Right cardiac atrium (tissue), 5 donors: ENCODE results near the gene FOXL2. TPM values are rescaled to one million over a fixed set of nuclear protein-coding genes. Genes with fewer than 3 reads are reported as not detected.

Source experiments
- ATAC-seq, 2 donors: fragments of 200-7000 bp; cut with Tn5 transposase; one replicate each; pipeline versions ENCODE4 v1.8.0 to v1.9.1; 2020; ENCODE audit warnings: moderate library complexity in 2 of 2, mild to moderate bottlenecking in 1 of 2
- DNase-seq, 3 donors: peaks; one replicate each; pipeline ENCODE4 v3.0.0-alpha.2; 2020
- H3K27ac ChIP-seq: one replicate; pipeline ENCODE4 v1.5.1; 2013; ENCODE audit warnings: mild to moderate bottlenecking, low read length, control low read depth, moderate library complexity
- H3K27me3 ChIP-seq: one replicate; pipeline ENCODE4 v1.6.1; 2013; ENCODE audit not compliant: control insufficient read depth, insufficient read depth
- H3K4me1 ChIP-seq: one replicate; pipeline ENCODE4 v1.6.1; 2013; ENCODE audit warnings: low read length; ENCODE audit not compliant: control insufficient read depth, insufficient read depth
- H3K4me3 ChIP-seq: one replicate; pipeline ENCODE4 v1.5.1; 2013; ENCODE audit warnings: low read length, control low read depth
- H3K9me3 ChIP-seq: one replicate; pipeline ENCODE4 v1.6.1; 2013; ENCODE audit warnings: low read length; ENCODE audit not compliant: control insufficient read depth
- whole genome bisulfite sequencing: extraction: QIAGEN DNeasy Blood & Tissue Kit; methylation state at CpG from one replicate; pipeline ENCODE4 v1.1.7; 2013; 5-methylcytosine and 5-hydroxymethylcytosine counted together
- intact Hi-C, 4 donors: fragments of 100-400 bp; cut with DNase I; formaldehyde crosslinking; loops; one replicate each; pipeline versions ENCODE4 v1.11.0 to v1.14.0; 2022 to 2023
- polyA plus RNA-seq: library from polyadenylated mRNA; stranded (reverse); fragments of 200-250 nt; gene quantifications from one replicate; pipeline ENCODE4 v1.2.3, GENCODE V29; 2013
- total RNA-seq, 4 donors: library from RNA; stranded (reverse); fragmentation: NEBNext Ultra II Directional; extraction: Animal tissue kit (Norgen Biotek cat#: 25700); gene quantifications; one replicate each; pipeline ENCODE4 v1.2.1, GENCODE V29; 2021
- donor health status: healthy with polysubstance abuse.
- donor health status: DM: no; HTN: yes; CAD: no.
- donor health status: DM: no; HTN: no; CAD: no.
- donor health status: DM: no; HTN: yes; CAD: no; lungs with severe emphysema.
- donor health status: DM: yes; HTN: yes; CAD: no.

FOXL2 gene
- total and polyA plus RNA-seq, 5 donors: not detected

DNA sequence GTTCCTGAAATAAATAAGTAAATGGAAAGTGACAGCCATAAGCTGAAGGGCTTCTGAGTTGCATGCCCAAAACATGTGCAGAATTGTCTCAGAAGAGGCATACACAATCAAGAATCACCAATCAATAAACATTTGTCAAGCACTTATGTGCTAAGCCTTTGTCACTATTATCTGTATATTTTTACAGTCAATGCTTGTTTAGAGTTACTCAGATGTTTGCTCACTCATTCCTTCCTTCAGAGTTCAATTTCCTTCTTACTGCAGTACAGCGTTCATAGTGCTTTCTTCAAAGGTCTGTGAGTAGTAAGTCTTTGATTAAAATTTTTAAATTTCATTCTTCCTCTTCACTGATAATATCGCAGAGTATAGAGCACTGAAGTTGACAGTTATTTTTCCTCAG, 17.3 kb upstream of the FOXL2 start:
- intact Hi-C loops: no loop called here
- DNase-seq (no peak), ATAC-seq (no peak)
- Histone ChIP-seq H3K4me3 (no peak overlapping the region), H3K27me3 (no peaks in the 10 kb centered on the region), H3K27ac (no peak overlapping the region), H3K4me1 (no peaks in the 10 kb centered on the region), H3K9me3 (no peaks in the 10 kb centered on the region)
- WGBS: 92% methylated on average over 2 of the region's 2 CpGs

DNA sequence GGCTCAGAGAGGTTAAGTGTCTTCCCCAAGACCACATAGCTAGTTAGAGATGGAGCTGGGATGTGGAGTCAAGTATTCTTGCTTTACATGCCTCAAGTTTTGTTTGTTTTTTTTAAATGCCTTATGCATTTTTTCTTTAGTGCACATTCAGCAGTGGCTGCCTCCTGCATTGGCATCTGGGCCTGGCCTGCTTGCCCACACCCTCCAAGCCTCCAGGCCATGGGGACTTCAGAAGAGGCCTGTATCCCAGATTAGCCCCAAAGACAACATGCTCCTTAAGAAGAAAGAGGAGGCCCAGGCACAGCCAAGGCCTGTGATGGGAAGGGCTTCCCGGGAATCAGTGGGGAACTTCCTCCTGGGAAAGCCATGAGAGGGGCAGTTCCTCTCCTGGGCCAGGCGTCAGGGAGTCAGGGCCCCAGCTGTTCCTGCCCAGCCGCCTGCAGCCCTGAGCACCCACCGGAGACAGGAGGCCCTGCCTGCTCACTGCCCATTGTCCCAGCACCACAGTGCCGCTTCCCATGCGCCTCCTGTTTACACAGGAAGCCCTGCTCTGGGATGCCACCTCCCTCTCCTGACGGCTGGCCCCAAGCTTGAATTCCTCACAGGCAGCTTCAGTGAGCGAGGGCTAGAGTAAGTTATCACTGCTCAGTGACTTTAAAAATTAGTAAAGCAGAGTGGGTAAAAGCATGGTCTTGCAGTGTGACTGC, 16.1 kb upstream of the FOXL2 start:
- intact Hi-C loops: no loop called here
- Histone ChIP-seq H3K9me3 (no peaks in the 10 kb centered on the region), H3K27ac (no peak overlapping the region), H3K4me1 (no peaks in the 10 kb centered on the region), H3K27me3 (no peaks in the 10 kb centered on the region), H3K4me3 (no peak overlapping the region)
- DNase-seq: no peak
- no peak for ATAC-seq
- 57% methylated on average over 8 of the region's 8 CpGs for WGBS

DNA sequence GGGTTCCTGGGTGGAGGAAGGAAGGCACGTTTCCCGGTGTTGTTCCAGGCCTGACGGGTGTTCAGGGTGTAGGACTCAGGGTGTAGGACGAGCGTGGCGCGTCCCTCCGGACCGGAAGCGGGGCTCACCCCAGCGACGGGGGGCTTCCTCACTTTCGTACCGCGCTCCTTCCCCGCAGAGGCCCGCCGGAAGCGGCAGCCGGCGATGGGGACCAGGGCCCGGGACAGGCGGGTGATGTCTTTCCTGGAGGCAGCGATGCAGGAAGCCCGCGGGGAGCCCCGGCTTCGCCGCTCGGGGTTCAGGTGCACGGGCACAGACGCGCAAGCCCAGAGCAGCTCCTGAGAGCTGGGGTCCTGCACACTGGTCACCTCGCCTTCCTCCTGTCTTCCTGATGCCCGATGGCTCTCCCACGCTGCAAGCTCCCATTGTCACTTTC, 13.5 kb upstream of the FOXL2 start:
- H3K4me1 ChIP-seq: no peaks in the 10 kb centered on the region
- intact Hi-C loops: no loop called here
- no peaks in the 10 kb centered on the region for H3K9me3 ChIP-seq
- no peak for ATAC-seq
- no peak overlapping the region for H3K4me3 ChIP-seq
- H3K27ac ChIP-seq: no peak overlapping the region
- DNase-seq: peak in 1 of 3 donors; percentile 35
- H3K27me3 ChIP-seq: peaks cover 4% of the 10 kb centered on the region
- 5% methylated on average over 36 of the region's 36 CpGs for WGBS

DNA sequence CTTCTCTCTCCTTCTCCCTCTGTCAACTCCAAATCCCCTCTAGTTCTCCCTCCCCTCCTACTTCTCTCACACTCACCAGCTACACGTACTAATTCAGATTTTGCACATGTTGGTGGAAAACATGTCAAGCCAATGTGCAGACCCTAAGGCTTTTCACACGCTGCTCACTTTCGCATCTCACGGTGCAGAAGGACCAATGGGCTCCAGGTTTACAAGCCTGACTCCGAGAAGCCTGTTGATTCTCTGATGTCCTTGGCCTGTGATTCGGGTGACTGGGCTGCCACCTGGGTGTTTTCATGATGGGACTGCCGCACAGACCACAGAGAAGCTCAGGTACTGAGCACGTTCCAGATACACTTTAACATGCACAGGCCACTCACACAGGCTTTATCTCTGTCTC, 3.8 kb upstream of the FOXL2 start:
- Histone ChIP-seq H3K27ac (no peak overlapping the region), H3K27me3 (peaks cover 2% of the 10 kb centered on the region), H3K4me3 (no peak overlapping the region), H3K9me3 (no peaks in the 10 kb centered on the region), H3K4me1 (peaks cover 3% of the 10 kb centered on the region)
- 85% methylated on average over 8 of the region's 8 CpGs for WGBS
- no peak for ATAC-seq
- intact Hi-C loops: no loop called here
- no peak for DNase-seq

DNA sequence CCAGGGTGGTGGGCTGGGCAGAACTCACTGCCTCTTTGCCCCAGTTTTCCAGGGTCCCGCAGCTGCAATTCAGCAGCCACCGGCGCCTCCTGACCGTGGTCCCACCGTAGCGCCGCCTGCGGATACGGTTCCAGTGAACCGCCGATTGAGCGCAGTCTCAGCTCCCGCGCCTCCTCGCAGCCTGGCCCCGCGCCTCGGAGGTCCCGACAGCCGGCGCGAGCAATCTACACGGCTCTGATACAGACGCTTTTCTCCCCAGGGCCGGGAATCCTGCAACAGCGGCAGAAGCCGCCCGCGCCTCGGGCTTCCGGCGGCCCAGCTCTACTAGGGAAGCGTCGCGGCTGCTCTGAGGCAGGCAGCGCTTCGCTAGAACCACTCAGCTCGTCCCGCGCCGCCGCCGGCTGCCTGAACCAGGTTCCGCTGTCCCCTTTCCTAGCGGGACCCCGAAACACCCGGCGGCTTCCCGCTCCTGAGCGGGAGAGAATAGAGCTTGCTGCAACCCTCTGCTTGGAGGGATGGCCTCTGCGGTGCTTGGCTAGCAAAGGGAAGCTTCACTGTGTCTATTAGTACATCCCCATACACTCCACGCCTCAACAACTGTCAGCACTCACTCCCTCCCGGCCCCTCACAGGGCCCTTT, 3.2 kb upstream of the FOXL2 start:
- peak in 1 of 3 donors; percentile 60 for DNase-seq
- Histone ChIP-seq H3K4me1 (peaks cover 3% of the 10 kb centered on the region), H3K27me3 (peaks cover 2% of the 10 kb centered on the region), H3K27ac (no peak overlapping the region), H3K9me3 (no peaks in the 10 kb centered on the region), H3K4me3 (peak overlapping the region; percentile 8)
- ATAC-seq: peak; percentile 61 to 62
- WGBS: 1% methylated on average over 53 of the region's 53 CpGs
- intact Hi-C loops: no loop called here

DNA sequence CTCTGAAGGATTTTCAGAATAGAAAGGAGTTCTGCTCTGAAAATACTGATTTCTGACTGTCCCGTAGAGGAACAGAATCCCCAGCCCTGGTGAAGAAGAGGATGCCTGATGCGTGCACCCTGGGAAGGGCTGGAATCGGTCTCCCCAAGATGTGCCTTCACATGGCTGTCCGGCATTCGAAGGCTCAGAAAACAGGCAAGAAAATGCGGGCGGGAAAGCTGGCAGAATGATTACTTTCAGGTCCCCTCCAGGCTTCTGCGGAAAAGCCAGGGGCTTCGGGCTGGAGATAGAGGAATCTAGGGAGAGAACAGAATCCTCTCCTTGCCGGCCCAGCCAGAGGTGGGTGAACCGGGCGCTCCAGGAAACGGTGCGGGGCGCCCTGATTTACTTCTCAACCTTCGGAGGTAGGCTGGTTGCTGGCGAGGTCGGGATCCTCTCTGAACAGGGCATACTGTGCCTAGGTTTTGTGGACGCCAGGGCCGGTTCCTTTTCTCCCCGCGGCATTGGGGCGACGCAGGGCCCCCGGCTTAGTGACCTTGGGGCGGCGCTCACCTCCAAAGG, 2.6 kb upstream of the FOXL2 start:
- peaks cover 2% of the 10 kb centered on the region for H3K27me3 ChIP-seq
- DNase-seq: no peak
- H3K4me3 ChIP-seq: peak overlapping the region; percentile 8
- intact Hi-C loops: no loop called here
- H3K27ac ChIP-seq: no peak overlapping the region
- 9% methylated on average over 27 of the region's 27 CpGs for WGBS
- no peak for ATAC-seq
- peaks cover 3% of the 10 kb centered on the region for H3K4me1 ChIP-seq
- H3K9me3 ChIP-seq: no peaks in the 10 kb centered on the region

DNA sequence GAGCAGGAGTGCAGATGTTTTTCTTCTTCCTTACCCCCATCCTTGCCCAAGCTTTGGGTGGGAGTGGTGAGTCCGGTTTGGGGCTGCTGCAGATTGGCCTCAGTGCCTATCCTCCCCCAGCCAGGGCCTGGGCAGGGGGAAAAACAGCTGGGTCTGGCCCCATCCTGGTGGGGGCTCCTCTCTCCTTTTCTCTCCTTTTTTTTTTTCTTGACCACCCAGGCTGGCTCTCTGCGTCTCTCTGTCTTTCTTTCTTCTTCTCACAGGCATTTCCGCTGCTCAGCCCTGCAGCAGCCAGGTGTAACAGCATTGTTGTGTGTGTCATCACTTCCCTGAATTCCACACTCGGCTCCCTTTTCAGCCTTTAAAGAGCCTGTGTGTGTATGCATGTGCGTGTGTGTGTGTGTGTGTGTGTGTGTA, 2.1 kb upstream of the FOXL2 start:
- H3K4me3 ChIP-seq: no peak overlapping the region

DNA sequence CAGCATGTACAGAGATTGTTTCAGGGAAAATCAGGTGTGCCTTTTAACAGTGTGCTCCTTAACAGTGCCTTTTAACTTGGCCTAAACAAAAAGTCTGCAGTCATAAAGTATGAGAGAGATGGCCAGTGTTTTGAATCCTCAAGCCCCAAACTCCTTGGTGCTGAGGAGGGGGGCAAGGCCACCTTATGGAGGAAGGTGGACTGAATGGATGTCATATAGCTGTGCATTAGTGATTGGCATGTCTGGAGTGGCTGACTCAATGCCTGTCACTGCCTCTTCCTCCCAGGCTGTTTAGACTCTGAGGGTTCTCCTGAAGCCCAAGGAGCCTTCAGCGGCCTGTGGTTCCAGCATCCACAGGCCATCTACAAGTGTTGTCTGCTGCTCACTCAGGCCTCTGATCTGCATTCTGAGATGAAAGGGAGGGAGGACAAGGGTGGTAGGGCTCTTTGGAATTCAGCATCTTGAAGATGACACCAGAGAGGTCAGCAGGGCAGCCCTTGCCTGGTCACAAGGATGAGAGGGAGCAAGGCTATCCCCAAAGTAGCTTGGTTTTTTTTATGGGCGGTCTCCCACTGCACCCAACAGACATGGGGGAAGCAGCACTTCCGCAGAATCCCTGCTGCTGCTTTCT, 1.5 kb upstream of the FOXL2 start:
- Histone ChIP-seq H3K4me1 (peaks cover 3% of the 10 kb centered on the region), H3K27me3 (peaks cover under 1% of the 10 kb centered on the region), H3K4me3 (no peak overlapping the region), H3K27ac (no peak overlapping the region), H3K9me3 (no peaks in the 10 kb centered on the region)
- ATAC-seq: no peak
- DNase-seq: no peak
- intact Hi-C loops: no loop called here
- 89% methylated on average over 3 of the region's 3 CpGs for WGBS

More for the DNA sequence above, 2.1 kb upstream of the FOXL2 start:
- intact Hi-C loops: no loop called here
- Histone ChIP-seq H3K27ac (no peak overlapping the region), H3K4me1 (peaks cover 3% of the 10 kb centered on the region), H3K27me3 (peaks cover 2% of the 10 kb centered on the region), H3K9me3 (no peaks in the 10 kb centered on the region)
- no peak for DNase-seq
- ATAC-seq: no peak
- WGBS: 66% methylated on average over 5 of the region's 5 CpGs

DNA sequence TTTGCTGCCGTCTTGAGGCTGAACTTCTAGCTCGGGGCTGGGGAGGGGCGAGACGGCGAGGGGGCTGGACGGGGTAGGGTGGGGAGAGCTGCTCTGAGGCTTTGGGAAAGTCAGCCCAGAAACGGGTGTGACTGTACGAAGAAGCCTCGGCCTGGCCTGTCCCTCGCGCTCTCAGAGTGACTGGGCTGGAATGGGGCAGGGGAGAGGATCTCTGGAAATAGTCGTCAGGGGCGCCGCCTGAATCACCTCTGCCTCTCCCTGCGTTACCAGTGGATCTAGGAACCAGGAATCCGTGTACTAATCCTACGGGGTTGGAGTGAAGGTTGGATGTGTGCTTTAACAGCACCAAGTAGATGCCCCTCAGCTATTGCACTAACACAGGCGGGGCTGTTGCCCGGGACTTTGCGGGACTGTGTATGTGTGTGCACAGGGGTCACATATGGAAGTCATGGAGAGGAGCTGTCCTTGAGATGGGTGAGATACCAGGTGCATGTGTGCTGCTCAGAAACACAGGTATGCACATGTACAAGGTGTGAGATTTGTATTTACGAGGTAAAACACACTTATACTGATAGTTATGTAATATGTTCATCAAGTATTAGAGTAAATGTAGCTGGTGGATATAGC, 671 bp upstream of the FOXL2 start:
- Histone ChIP-seq H3K9me3 (no peaks in the 10 kb centered on the region), H3K27me3 (no peaks in the 10 kb centered on the region), H3K27ac (no peak overlapping the region), H3K4me3 (no peak overlapping the region), H3K4me1 (peaks cover 3% of the 10 kb centered on the region)
- DNase-seq (no peak), ATAC-seq (no peak)
- intact Hi-C loops: no loop called here
- 39% methylated on average over 21 of the region's 21 CpGs for whole genome bisulfite sequencing

DNA sequence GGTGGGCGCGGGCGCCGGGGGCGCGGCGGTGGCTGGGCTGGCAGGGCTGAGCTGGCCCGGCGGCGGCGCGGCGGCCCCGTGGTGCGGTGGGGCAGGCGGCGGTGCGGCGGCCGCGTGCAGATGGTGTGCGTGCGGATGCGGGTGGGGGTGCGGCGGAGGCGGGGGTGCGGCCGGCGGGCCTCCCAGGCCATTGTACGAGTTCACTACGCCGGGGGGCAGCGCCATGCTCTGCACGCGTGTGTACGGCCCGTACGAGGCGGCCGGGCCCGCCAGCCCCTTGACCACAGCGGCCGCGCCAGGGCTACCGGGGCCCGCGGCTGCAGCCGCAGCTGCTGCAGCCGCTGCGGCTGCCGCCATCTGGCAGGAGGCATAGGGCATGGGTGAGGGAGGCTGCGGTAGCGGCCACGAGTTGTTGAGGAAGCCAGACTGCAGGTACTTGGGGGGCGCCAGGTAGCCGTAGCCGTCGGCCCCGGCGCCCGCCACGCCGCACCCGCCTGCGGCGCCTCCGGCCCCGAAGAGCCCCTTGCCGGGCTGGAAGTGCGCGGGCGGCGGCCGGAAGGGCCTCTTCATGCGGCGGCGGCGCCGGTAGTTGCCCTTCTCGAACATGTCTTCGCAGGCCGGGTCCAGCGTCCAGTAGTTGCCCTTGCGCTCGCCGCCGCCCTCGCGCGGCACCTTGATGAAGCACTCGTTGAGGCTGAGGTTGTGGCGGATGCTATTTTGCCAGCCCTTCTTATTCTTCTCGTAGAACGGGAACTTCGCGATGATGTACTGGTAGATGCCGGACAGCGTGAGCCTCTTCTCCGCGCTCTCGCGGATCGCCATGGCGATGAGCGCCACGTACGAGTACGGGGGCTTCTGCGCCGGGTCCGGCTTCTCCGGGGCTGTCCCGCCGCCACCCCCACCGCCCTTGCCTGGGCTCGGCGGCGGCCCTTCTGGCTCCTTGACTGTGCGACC, 951 bp downstream of the FOXL2 start:
- 1% methylated on average over 120 of the region's 120 CpGs for WGBS
- ATAC-seq (no peak), DNase-seq (no peak)
- intact Hi-C loops: no loop called here
- Histone ChIP-seq H3K4me1 (peaks cover 3% of the 10 kb centered on the region), H3K27me3 (no peaks in the 10 kb centered on the region), H3K9me3 (no peaks in the 10 kb centered on the region), H3K27ac (no peak overlapping the region), H3K4me3 (peak overlapping the region; percentile 46)
